HepG2 (cell line): Measurements from ENCODE around the gene CYP2S1. TPM values are rescaled to one million over a fixed set of nuclear protein-coding genes. Genes with fewer than 3 reads are reported as not detected.
A peak's percentile ranks its signal among the peaks of the same experiment; 100 is the strongest.

Source experiments
- DRAP1 ChIP-seq: IDR thresholded peaks from 2 replicates; pipeline ENCODE4 v1.6.1; 2016; ENCODE audit warnings: missing genetic modification reagents, missing compliant biosample characterization
- EP300 ChIP-seq, 3 experiments: sonication (generic) in 1 of 3; formaldehyde crosslinking in 1 of 3; IDR thresholded peaks; 2 replicates each; pipeline versions ENCODE4 v1.5.1 to v1.6.1; 2011 to 2020; ENCODE audit warnings: low read depth in 2 of 3, low read length in 2 of 3, borderline replicate concordance in 1 of 3, improper control_type of control experiment in 1 of 3, mild to moderate bottlenecking in 1 of 3, missing genetic modification reagents in 1 of 3, moderate library complexity in 1 of 3
- FOSL1 ChIP-seq: sonication (generic); formaldehyde crosslinking; IDR thresholded peaks from 2 replicates; pipeline ENCODE4 v1.9.0; 2021; ENCODE audit warnings: missing genetic modification reagents, borderline replicate concordance
- FOXA3 ChIP-seq: IDR thresholded peaks from 2 replicates; pipeline ENCODE4 v1.6.1; 2016; ENCODE audit warnings: missing genetic modification reagents, missing compliant biosample characterization
- GFI1 ChIP-seq: sonication (generic); formaldehyde crosslinking; IDR thresholded peaks from 2 replicates; pipeline ENCODE4 v1.5.0; 2020; ENCODE audit warnings: missing genetic modification reagents, mild to moderate bottlenecking, borderline replicate concordance
- JUNB ChIP-seq: sonication (generic); formaldehyde crosslinking; IDR thresholded peaks from 2 replicates; pipeline ENCODE4 v1.8.0; 2022; ENCODE audit warnings: missing genetic modification reagents, mild to moderate bottlenecking, borderline replicate concordance
- MEIS1 ChIP-seq: sonication (generic); formaldehyde crosslinking; IDR thresholded peaks from 2 replicates; pipeline ENCODE4 v1.9.0; 2021; ENCODE audit warnings: mild to moderate bottlenecking, missing genetic modification reagents, moderate library complexity, borderline replicate concordance
- NR2F2 ChIP-seq: IDR thresholded peaks from 2 replicates; pipeline ENCODE4 v1.6.1; 2012; ENCODE audit warnings: low read depth, inconsistent platforms, borderline replicate concordance
- PATZ1 ChIP-seq: sonication (generic); formaldehyde crosslinking; IDR thresholded peaks from 2 replicates; pipeline ENCODE4 v1.4.0; 2020; ENCODE audit warnings: missing genetic modification reagents
- RORA ChIP-seq: sonication (generic); formaldehyde crosslinking; IDR thresholded peaks from 2 replicates; pipeline ENCODE4 v1.5.0; 2020; ENCODE audit warnings: mild to moderate bottlenecking, missing genetic modification reagents, moderate library complexity
- TCF7 ChIP-seq: sonication (generic); IDR thresholded peaks from 2 replicates; pipeline ENCODE4 v1.6.1; 2016; ENCODE audit warnings: antibody characterized with exemption, low read depth
- ZBTB7B ChIP-seq: sonication (generic); formaldehyde crosslinking; IDR thresholded peaks from 2 replicates; pipeline ENCODE4 v1.4.0; 2020; ENCODE audit warnings: missing genetic modification reagents
- ZNF256 ChIP-seq: sonication (generic); formaldehyde crosslinking; conservative IDR thresholded peaks from 2 replicates; pipeline ENCODE4 v1.4.0; 2020; ENCODE audit warnings: missing genetic modification reagents
- ZNF292 ChIP-seq: sonication (generic); formaldehyde crosslinking; IDR thresholded peaks from 2 replicates; pipeline ENCODE4 v1.8.1; 2022; ENCODE audit warnings: mild to moderate bottlenecking, low read depth, missing genetic modification reagents, borderline replicate concordance
- ZNF44 ChIP-seq: sonication (generic); formaldehyde crosslinking; IDR thresholded peaks from 2 replicates; pipeline ENCODE4 v1.5.1; 2020; ENCODE audit warnings: mild to moderate bottlenecking, missing genetic modification reagents
- ZSCAN25 ChIP-seq: sonication (generic); formaldehyde crosslinking; IDR thresholded peaks from 2 replicates; pipeline ENCODE4 v1.8.0; 2022; ENCODE audit warnings: mild to moderate bottlenecking, missing genetic modification reagents
- polyA plus RNA-seq, 8 experiments: library from polyadenylated mRNA; depleted of rRNA in 3 of 8; stranded (reverse) in 7 of 8; unstranded in 1 of 8; fragments of >200 nt; fragmentation: Illumina TruSeq in 4 of 8; extraction: Trizol in 4 of 8; gene quantifications; 2 replicates each; pipeline versions ENCODE4 v1.2.1 to v1.2.3, GENCODE V29; 2011 to 2016; ENCODE audit warnings: low read depth in 4 of 8, missing spikeins in 1 of 8, mixed read lengths in 1 of 8; ENCODE audit not compliant: insufficient read depth in 1 of 8
- total RNA-seq, 5 experiments: library from RNA; depleted of rRNA; stranded (reverse); fragments of >200 nt; fragmentation: Illumina TruSeq; extraction: Trizol; gene quantifications; 2 replicates each; pipeline ENCODE4 v1.2.3, GENCODE V29; 2016; ENCODE audit warnings: low read depth in 1 of 5
- TF ChIP-seq, protein P1 (sequence below): sonication (generic); formaldehyde crosslinking; IDR thresholded peaks from 2 replicates; pipeline ENCODE4 v1.4.0; 2020; ENCODE audit warnings: missing genetic modification reagents
- TF ChIP-seq, protein P2 (sequence below): sonication (generic); formaldehyde crosslinking; IDR thresholded peaks from 2 replicates; pipeline ENCODE4 v1.4.0; 2020; ENCODE audit warnings: missing genetic modification reagents
- TF ChIP-seq, protein P3 (sequence below), 2 experiments: fragments of 450-650 bp in 1 of 2; sonication (generic) in 1 of 2; formaldehyde crosslinking; IDR thresholded peaks; 2 replicates each; pipeline versions ENCODE4 v1.5.0 to v1.8.0; 2020 to 2022; ENCODE audit warnings: mild to moderate bottlenecking in 1 of 2, missing genetic modification reagents in 1 of 2

CYP2S1 gene
- total and polyA plus RNA-seq, 2 of the 13 experiments (the other 11 are each of a cell fraction or from before 2014, with no cell fraction given) = 0.09 to 2.1 TPM

DNA sequence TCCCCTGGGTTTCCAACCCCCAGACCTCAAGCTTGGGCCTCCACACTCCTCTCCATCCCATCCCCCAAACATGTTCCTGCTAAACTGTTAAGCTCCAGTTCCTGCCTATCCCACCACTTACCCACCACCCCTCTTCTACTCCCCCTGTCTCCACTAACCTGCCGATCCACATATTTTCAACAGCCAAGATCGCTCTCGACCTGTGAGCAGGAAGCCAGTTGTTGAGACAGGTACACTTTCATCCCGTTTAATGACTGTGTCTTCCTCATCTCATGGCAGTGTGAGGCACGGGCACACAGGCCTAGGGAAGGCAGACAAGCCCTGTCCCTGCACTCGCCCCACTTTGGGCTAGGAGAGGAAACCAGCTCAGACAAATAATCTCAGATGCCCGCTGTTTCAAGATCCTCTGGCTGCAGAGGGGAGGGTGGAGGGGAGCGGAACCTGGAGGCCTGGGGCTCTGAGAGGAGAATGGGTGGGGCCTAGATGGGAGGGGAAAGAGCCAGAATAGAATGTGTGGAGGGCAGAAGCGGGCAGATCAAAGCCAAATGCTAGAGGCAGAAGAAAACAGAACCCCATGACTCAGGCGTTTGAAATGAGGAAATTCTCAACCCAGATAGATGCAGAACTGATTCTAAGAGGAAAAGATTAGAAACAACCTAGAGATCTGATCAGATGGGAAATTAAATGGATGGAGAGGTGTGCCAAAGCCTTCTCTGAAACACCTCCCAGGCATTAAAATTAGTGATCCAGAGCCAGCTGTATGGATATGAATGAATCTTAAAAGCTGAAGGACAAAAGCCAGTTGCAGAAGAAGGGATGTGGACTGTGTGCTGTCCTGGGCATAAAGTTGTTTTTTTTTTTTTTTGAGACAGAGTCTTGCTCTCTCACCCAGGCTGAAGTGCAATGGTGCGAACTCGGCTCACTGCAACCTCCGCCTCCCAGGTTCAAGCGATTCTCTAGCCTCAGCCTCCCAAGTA lies 16.9 kb upstream of the CYP2S1 start (continued):
- no peak for TF ChIP-seq ZNF292 (CRISPR knock-in tag)
- TF ChIP-seq, protein P1, sequence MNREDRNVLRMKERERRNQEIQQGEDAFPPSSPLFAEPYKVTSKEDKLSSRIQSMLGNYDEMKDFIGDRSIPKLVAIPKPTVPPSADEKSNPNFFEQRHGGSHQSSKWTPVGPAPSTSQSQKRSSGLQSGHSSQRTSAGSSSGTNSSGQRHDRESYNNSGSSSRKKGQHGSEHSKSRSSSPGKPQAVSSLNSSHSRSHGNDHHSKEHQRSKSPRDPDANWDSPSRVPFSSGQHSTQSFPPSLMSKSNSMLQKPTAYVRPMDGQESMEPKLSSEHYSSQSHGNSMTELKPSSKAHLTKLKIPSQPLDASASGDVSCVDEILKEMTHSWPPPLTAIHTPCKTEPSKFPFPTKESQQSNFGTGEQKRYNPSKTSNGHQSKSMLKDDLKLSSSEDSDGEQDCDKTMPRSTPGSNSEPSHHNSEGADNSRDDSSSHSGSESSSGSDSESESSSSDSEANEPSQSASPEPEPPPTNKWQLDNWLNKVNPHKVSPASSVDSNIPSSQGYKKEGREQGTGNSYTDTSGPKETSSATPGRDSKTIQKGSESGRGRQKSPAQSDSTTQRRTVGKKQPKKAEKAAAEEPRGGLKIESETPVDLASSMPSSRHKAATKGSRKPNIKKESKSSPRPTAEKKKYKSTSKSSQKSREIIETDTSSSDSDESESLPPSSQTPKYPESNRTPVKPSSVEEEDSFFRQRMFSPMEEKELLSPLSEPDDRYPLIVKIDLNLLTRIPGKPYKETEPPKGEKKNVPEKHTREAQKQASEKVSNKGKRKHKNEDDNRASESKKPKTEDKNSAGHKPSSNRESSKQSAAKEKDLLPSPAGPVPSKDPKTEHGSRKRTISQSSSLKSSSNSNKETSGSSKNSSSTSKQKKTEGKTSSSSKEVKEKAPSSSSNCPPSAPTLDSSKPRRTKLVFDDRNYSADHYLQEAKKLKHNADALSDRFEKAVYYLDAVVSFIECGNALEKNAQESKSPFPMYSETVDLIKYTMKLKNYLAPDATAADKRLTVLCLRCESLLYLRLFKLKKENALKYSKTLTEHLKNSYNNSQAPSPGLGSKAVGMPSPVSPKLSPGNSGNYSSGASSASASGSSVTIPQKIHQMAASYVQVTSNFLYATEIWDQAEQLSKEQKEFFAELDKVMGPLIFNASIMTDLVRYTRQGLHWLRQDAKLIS (CRISPR knock-in tag) = 0 out of 2 replicates have a peak, but pooled peaks have one; percentile 63
- TF ChIP-seq MEIS1 (CRISPR knock-in tag) = no peak
- TF ChIP-seq, protein P2, sequence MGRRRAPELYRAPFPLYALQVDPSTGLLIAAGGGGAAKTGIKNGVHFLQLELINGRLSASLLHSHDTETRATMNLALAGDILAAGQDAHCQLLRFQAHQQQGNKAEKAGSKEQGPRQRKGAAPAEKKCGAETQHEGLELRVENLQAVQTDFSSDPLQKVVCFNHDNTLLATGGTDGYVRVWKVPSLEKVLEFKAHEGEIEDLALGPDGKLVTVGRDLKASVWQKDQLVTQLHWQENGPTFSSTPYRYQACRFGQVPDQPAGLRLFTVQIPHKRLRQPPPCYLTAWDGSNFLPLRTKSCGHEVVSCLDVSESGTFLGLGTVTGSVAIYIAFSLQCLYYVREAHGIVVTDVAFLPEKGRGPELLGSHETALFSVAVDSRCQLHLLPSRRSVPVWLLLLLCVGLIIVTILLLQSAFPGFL (CRISPR knock-in tag) = no peak
- TF ChIP-seq, protein P3, sequence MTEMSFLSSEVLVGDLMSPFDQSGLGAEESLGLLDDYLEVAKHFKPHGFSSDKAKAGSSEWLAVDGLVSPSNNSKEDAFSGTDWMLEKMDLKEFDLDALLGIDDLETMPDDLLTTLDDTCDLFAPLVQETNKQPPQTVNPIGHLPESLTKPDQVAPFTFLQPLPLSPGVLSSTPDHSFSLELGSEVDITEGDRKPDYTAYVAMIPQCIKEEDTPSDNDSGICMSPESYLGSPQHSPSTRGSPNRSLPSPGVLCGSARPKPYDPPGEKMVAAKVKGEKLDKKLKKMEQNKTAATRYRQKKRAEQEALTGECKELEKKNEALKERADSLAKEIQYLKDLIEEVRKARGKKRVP (CRISPR knock-in tag; IDR thresholded peaks at IDR 0.05) = 0 out of 4 replicates have a peak, but pooled peaks of 1 of the 2 experiments have one; percentile 12
- peak; percentile 97 for TF ChIP-seq ZSCAN25
- no peak for TF ChIP-seq ZBTB7B (CRISPR knock-in tag)
- TF ChIP-seq PATZ1 (CRISPR knock-in tag) = peak; percentile 41; the same call in 1 of the 2 replicates
- no peak for TF ChIP-seq ZNF256 (CRISPR knock-in tag)
- TF ChIP-seq FOXA3 (CRISPR knock-in tag) = peak; percentile 37; the same call in 1 of the 2 replicates
- TF ChIP-seq RORA (CRISPR knock-in tag) = no peak
- peak in 1 of 2 experiments; percentile 73; a peak in 2 of 4 replicates for TF ChIP-seq EP300 (IDR thresholded peaks at IDR 0.05; ENCODE audit: low read depth in 2 of 2, low read length in 2 of 2)
- no peak; the same call in 1 of the 2 replicates for TF ChIP-seq EP300 (CRISPR knock-in tag; IDR thresholded peaks at IDR 0.05; ENCODE audit: borderline replicate concordance)
- TF ChIP-seq JUNB (CRISPR knock-in tag) = peak; percentile 87; the same call in 1 of the 2 replicates
- TF ChIP-seq FOSL1 (CRISPR knock-in tag) = peak; percentile 84; the same call in 1 of the 2 replicates
- TF ChIP-seq DRAP1 = peak; percentile 10; the same call in 1 of the 2 replicates
- peak; percentile 92 for TF ChIP-seq TCF7
- TF ChIP-seq GFI1 (CRISPR knock-in tag) = no peak
- TF ChIP-seq NR2F2 = no peak
- no peak for TF ChIP-seq ZNF44 (CRISPR knock-in tag)
